ENCODE measurements around the gene HNRNPUL2. TPM values are rescaled to one million over a fixed set of nuclear protein-coding genes. Genes with fewer than 3 reads are reported as not detected.

HNRNPUL2 gene
- total and polyA plus RNA-seq, 9 of the 15 experiments (the other 6 are each of a cell fraction or from before 2014, with no cell fraction given), result 0.89 to 44.3 (median 15.2) TPM

GRCh38 chr11:62752994-62753735, 25.9 kb upstream of the HNRNPUL2 start:
- peak overlapping the region; percentile 94 for H3K4me2 ChIP-seq (ENCODE audit: insufficient read depth, low read length)
- no peaks in the 10 kb centered on the region for H4K20me1 ChIP-seq (replicated peaks; ENCODE audit: control insufficient read depth, insufficient read depth, low read length)
- DNase-seq (ENCODE audit: extremely low read depth in 1 of 4, low spot score in 3 of 4) (no peak), FAIRE-seq (no peak), ATAC-seq (no peak)
- H3K9me3 ChIP-seq (replicated peaks; ENCODE audit: control insufficient read depth, insufficient read depth, low read depth, low read length), result no peaks in the 10 kb centered on the region
- peak overlapping the region; percentile 84 to 91 for H3K9ac ChIP-seq (ENCODE audit: insufficient read depth in 1 of 2, low read depth in 2 of 2, low read length in 2 of 2)
- H3K27me3 ChIP-seq (ENCODE audit: control insufficient read depth in 2 of 2, insufficient read depth in 2 of 2, low read length in 2 of 2), result no peaks in the 10 kb centered on the region
- intact Hi-C loops (cut with micrococcal nuclease), result no loop called here
- 44% methylated on average over 14 of the region's 15 CpGs for WGBS (ENCODE audit: insufficient coverage, low coverage, missing lambda C conversion rate)
- ChIA-PET CTCF (ENCODE audit: low intra/inter-chr PET ratio) (no interaction called here), POLR2A (interaction anchor here (0.6 to 2.7 kb wide), 30 partner anchors 8 to 1241 kb away, joined by 3 to 27 read pairs (median 5); partner anchors contain the start of genes BSCL2, C11orf98, CSKMT and GNG3)
- H3K9me1 ChIP-seq (ENCODE audit: control insufficient read depth, insufficient read depth, low read length), result no peaks in the 10 kb centered on the region
- in situ Hi-C loops (cut with MboI), result no loop called here
- TF ChIP-seq ARID3B (CRISPR knock-in tag; IDR thresholded peaks at IDR 0.05; ENCODE audit: borderline replicate concordance) (0 out of 2 replicates have a peak, but pooled peaks have one; percentile 19), SMC3 (conservative IDR thresholded peaks at IDR 0.05; ENCODE audit: insufficient read depth, low read depth, low read length) (no peak), KDM5B (IDR thresholded peaks at IDR 0.05; ENCODE audit: insufficient replicate concordance, low read depth, low read length) (peak; percentile 7)
- peaks cover 20% of the 10 kb centered on the region; the same call in 1 of the 3 replicates for H3K36me3 ChIP-seq (ENCODE audit: control insufficient read depth, insufficient read depth, low read length)
- H2AFZ ChIP-seq (ENCODE audit: low read depth, low read length), result peak overlapping the region; percentile 98
- peak overlapping the region; percentile 86; the same call in 2 of the 3 replicates for H3K27ac ChIP-seq (ENCODE audit: extremely low read depth, low read depth, low read length)
- BruUV-seq (replicated peaks), result TSS peak; percentile 84
- H3K4me3 ChIP-seq, result peak overlapping the region; percentile 63
- peaks cover 14 to 28% of the 10 kb centered on the region in 2 experiments; a peak in 4 of 5 replicates for H3K4me1 ChIP-seq (replicated peaks in 1 of 2; ENCODE audit: control insufficient read depth in 2 of 2, insufficient read depth in 2 of 2, low read length in 2 of 2)
- peaks cover 22% of the 10 kb centered on the region for H3K79me2 ChIP-seq (ENCODE audit: control insufficient read depth, insufficient read depth, low read length)
